ENCODE measurements around the gene IFNA13.

GRCh38 chr9:21404146-21404545 lies 36.3 kb upstream of the IFNA13 start:
- TF ChIP-seq, protein P1, sequence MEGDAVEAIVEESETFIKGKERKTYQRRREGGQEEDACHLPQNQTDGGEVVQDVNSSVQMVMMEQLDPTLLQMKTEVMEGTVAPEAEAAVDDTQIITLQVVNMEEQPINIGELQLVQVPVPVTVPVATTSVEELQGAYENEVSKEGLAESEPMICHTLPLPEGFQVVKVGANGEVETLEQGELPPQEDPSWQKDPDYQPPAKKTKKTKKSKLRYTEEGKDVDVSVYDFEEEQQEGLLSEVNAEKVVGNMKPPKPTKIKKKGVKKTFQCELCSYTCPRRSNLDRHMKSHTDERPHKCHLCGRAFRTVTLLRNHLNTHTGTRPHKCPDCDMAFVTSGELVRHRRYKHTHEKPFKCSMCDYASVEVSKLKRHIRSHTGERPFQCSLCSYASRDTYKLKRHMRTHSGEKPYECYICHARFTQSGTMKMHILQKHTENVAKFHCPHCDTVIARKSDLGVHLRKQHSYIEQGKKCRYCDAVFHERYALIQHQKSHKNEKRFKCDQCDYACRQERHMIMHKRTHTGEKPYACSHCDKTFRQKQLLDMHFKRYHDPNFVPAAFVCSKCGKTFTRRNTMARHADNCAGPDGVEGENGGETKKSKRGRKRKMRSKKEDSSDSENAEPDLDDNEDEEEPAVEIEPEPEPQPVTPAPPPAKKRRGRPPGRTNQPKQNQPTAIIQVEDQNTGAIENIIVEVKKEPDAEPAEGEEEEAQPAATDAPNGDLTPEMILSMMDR (optimal IDR thresholded peaks at IDR 0.05 in 1 of 3, IDR thresholded peaks at IDR 0.05 in 1 of 3, conservative IDR thresholded peaks at IDR 0.05 in 1 of 3; ENCODE audit: extremely low read depth in 1 of 3, insufficient read depth in 2 of 3, low read length in 3 of 3), result no peak
- TF ChIP-seq EZH2 (IDR thresholded peaks at IDR 0.05; ENCODE audit: low read length), result no peak

All from keratinocyte (primary cell).